Osteocyte (in vitro differentiated cells): ENCODE measurements around the gene CD2. TPM values are rescaled to one million over a fixed set of nuclear protein-coding genes. Genes with fewer than 3 reads are reported as not detected.

ENCODE experiments used
- DNase-seq: peaks from one replicate; pipeline ENCODE4 v3.0.0; 2021; ENCODE audit warnings: mixed read lengths; ENCODE audit not compliant: unreplicated experiment; ENCODE audit errors: extremely low spot score
- H3K27ac Mint-ChIP-seq: one replicate; pipeline ENCODE4 v1.8.0; 2021; ENCODE audit warnings: mild to moderate bottlenecking, mixed read lengths; ENCODE audit not compliant: unreplicated experiment
- H3K27me3 Mint-ChIP-seq: one replicate; pipeline ENCODE4 v1.8.0; 2021; ENCODE audit warnings: mixed read lengths; ENCODE audit not compliant: unreplicated experiment
- H3K36me3 Mint-ChIP-seq: one replicate; pipeline ENCODE4 v1.8.0; 2021; ENCODE audit warnings: mixed read lengths; ENCODE audit not compliant: unreplicated experiment
- H3K4me1 Mint-ChIP-seq: one replicate; pipeline ENCODE4 v1.8.0; 2021; ENCODE audit warnings: mixed read lengths; ENCODE audit not compliant: unreplicated experiment
- H3K4me3 Mint-ChIP-seq: one replicate; pipeline ENCODE4 v1.8.0; 2021; ENCODE audit warnings: mild to moderate bottlenecking, moderate library complexity, mixed read lengths; ENCODE audit not compliant: unreplicated experiment
- H3K9me3 Mint-ChIP-seq: one replicate; pipeline ENCODE4 v1.8.0; 2021; ENCODE audit warnings: mixed read lengths; ENCODE audit not compliant: unreplicated experiment
- total RNA-seq: library from RNA; stranded (reverse); gene quantifications from 2 replicates; pipeline ENCODE4 v1.2.1, GENCODE V29; 2021
- TF ChIP-seq, protein P1 (sequence below): fragments of 200-600 bp; sonication (generic); IDR thresholded peaks from 2 replicates; pipeline ENCODE4 v1.5.0; 2021; ENCODE audit warnings: antibody characterized with exemption, mild to moderate bottlenecking, moderate library complexity

CD2 gene
- total RNA-seq, 1 donor from 2014 or later = not detected

GRCh38 chr1:116710420-116711262, 43.6 kb upstream of the CD2 start:
- H3K27ac Mint-ChIP-seq = peak overlapping the region; percentile 69
- TF ChIP-seq, protein P1, sequence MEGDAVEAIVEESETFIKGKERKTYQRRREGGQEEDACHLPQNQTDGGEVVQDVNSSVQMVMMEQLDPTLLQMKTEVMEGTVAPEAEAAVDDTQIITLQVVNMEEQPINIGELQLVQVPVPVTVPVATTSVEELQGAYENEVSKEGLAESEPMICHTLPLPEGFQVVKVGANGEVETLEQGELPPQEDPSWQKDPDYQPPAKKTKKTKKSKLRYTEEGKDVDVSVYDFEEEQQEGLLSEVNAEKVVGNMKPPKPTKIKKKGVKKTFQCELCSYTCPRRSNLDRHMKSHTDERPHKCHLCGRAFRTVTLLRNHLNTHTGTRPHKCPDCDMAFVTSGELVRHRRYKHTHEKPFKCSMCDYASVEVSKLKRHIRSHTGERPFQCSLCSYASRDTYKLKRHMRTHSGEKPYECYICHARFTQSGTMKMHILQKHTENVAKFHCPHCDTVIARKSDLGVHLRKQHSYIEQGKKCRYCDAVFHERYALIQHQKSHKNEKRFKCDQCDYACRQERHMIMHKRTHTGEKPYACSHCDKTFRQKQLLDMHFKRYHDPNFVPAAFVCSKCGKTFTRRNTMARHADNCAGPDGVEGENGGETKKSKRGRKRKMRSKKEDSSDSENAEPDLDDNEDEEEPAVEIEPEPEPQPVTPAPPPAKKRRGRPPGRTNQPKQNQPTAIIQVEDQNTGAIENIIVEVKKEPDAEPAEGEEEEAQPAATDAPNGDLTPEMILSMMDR = no peak
- no peaks in the 10 kb centered on the region for H3K36me3 Mint-ChIP-seq
- H3K4me3 Mint-ChIP-seq = no peak overlapping the region
- H3K4me1 Mint-ChIP-seq = peaks cover 37% of the 10 kb centered on the region
- H3K9me3 Mint-ChIP-seq = no peaks in the 10 kb centered on the region
- no peak for DNase-seq
- peaks cover 11% of the 10 kb centered on the region for H3K27me3 Mint-ChIP-seq

- H3K4me1 Mint-ChIP-seq = peaks cover 37% of the 10 kb centered on the region
- peak overlapping the region; percentile 69 for H3K27ac Mint-ChIP-seq
- no peak for DNase-seq
- TF ChIP-seq, protein P1 = no peak
- no peaks in the 10 kb centered on the region for H3K9me3 Mint-ChIP-seq
- peaks cover 4% of the 10 kb centered on the region for H3K36me3 Mint-ChIP-seq
- H3K4me3 Mint-ChIP-seq = no peak overlapping the region
- peaks cover 13% of the 10 kb centered on the region for H3K27me3 Mint-ChIP-seq
Measured at GRCh38 chr1:116711263-116711840, 42.9 kb upstream of the CD2 start.

DNA sequence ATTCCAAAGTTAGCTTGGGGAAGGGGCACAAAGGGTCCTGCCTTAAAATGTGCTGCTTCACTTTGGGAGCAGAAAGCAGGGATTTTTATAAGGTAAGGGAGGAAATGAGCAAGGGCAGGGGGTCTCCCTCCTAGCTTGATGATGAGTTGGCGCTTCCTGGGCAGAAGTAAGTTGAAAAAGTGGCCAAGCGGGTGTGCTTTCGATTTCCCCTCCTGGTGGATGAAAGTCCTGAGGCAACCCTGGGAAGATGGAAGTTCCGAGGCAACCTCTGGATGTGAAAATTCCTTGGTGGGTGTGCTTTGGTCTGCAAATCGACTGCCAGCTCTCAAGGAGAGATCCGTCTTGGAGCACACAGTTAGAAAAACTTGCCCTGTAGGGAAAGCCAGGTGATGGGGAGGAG, 41.7 kb upstream of the CD2 start:
- H3K36me3 Mint-ChIP-seq = peaks cover 4% of the 10 kb centered on the region
- H3K27ac Mint-ChIP-seq = no peak overlapping the region

GRCh38 chr1:116713474-116713873, 40.8 kb upstream of the CD2 start:
- DNase-seq = no peak
- Mint-ChIP-seq H3K36me3 (peaks cover 6% of the 10 kb centered on the region), H3K4me3 (no peak overlapping the region), H3K27me3 (peaks cover 15% of the 10 kb centered on the region), H3K9me3 (no peaks in the 10 kb centered on the region), H3K4me1 (peaks cover 31% of the 10 kb centered on the region), H3K27ac (peak overlapping the region; percentile 31)
- TF ChIP-seq, protein P1 = no peak

More for the DNA sequence above, 41.7 kb upstream of the CD2 start:
- Mint-ChIP-seq H3K4me1 (peaks cover 37% of the 10 kb centered on the region), H3K9me3 (no peaks in the 10 kb centered on the region), H3K27me3 (peaks cover 15% of the 10 kb centered on the region), H3K4me3 (no peak overlapping the region)
- no peak for DNase-seq
- TF ChIP-seq, protein P1 = no peak

GRCh38 chr1:116716391-116716790, 37.8 kb upstream of the CD2 start:
- Mint-ChIP-seq H3K36me3 (peaks cover 6% of the 10 kb centered on the region), H3K27ac (no peak overlapping the region), H3K9me3 (no peaks in the 10 kb centered on the region), H3K4me1 (peaks cover 16% of the 10 kb centered on the region), H3K4me3 (no peak overlapping the region), H3K27me3 (peaks cover 15% of the 10 kb centered on the region)
- DNase-seq = no peak
- TF ChIP-seq, protein P1 = no peak
